ENCODE measurements around the gene THBS3. TPM values are rescaled to one million over a fixed set of nuclear protein-coding genes. Genes with fewer than 3 reads are reported as not detected.
"Not testable (repeated sequence)": the region's sequence is repeated elsewhere in the genome, so short reads cannot be mapped to it uniquely, and the experiment has no call there.

The THBS3 gene
- total RNA-seq, 1 experiment from 2014 or later, result 6.2 TPM

GRCh38 chr1:155250633-155251449, 43.1 kb upstream of the THBS3 start:
- H3K9me3 ChIP-seq, result no peaks in the 10 kb centered on the region
- CTCF ChIA-PET, result interaction anchor here (0.7 to 3.3 kb wide), 18 partner anchors 10 to 732 kb away, joined by 3 to 34 read pairs (median 6); partner anchors contain the start of genes CLK2, FDPS, HCN3 and MTX1
- no peak overlapping the region for H3K4me3 ChIP-seq (ENCODE audit: low read depth, low read length)
- TF ChIP-seq, protein P1, sequence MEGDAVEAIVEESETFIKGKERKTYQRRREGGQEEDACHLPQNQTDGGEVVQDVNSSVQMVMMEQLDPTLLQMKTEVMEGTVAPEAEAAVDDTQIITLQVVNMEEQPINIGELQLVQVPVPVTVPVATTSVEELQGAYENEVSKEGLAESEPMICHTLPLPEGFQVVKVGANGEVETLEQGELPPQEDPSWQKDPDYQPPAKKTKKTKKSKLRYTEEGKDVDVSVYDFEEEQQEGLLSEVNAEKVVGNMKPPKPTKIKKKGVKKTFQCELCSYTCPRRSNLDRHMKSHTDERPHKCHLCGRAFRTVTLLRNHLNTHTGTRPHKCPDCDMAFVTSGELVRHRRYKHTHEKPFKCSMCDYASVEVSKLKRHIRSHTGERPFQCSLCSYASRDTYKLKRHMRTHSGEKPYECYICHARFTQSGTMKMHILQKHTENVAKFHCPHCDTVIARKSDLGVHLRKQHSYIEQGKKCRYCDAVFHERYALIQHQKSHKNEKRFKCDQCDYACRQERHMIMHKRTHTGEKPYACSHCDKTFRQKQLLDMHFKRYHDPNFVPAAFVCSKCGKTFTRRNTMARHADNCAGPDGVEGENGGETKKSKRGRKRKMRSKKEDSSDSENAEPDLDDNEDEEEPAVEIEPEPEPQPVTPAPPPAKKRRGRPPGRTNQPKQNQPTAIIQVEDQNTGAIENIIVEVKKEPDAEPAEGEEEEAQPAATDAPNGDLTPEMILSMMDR (IDR thresholded peaks at IDR 0.05; ENCODE audit: insufficient read depth in 1 of 2, low read depth in 1 of 2, low read length in 1 of 2, severe bottlenecking in 1 of 2, unreplicated experiment in 1 of 2), result peak; percentile 97 to 99
- peak overlapping the region; percentile 7 for H3K27ac Mint-ChIP-seq (ENCODE audit: unreplicated experiment)
- no peaks in the 10 kb centered on the region for H3K27me3 Mint-ChIP-seq (ENCODE audit: insufficient read depth, unreplicated experiment)
- peak; percentile 92 to 95 for DNase-seq
- H3K4me1 ChIP-seq, result peaks cover 4% of the 10 kb centered on the region; the same call in 1 of the 2 replicates
- no TSS peak for BruUV-seq (replicated peaks)
- peaks cover 6% of the 10 kb centered on the region for H3K36me3 Mint-ChIP-seq (ENCODE audit: insufficient read depth, unreplicated experiment)
- no peaks in the 10 kb centered on the region for H3K9me3 Mint-ChIP-seq (ENCODE audit: unreplicated experiment)
- intact Hi-C loops (cut with micrococcal nuclease; ENCODE audit: unreplicated experiment), result loop anchor here (1.0 to 2.0 kb wide), 4 partner anchors 22 to 342 kb away; partner anchors contain the start of gene CLK2
- no peaks in the 10 kb centered on the region for H3K27me3 ChIP-seq (replicated peaks; ENCODE audit: control insufficient read depth, insufficient read depth, low read length)
- H3K4me1 Mint-ChIP-seq (ENCODE audit: low read depth, unreplicated experiment), result peaks cover 22% of the 10 kb centered on the region
- H3K4me3 Mint-ChIP-seq (ENCODE audit: unreplicated experiment), result no peak overlapping the region
- no peaks in the 10 kb centered on the region for H3K36me3 ChIP-seq (ENCODE audit: control insufficient read depth, insufficient read depth, low read length)
- POLR2A ChIA-PET, result interaction anchor here (0.5 to 0.7 kb wide), 2 partner anchors 11 to 94 kb away, joined by 4 to 5 read pairs; partner anchors contain the start of gene SCAMP3

DNA sequence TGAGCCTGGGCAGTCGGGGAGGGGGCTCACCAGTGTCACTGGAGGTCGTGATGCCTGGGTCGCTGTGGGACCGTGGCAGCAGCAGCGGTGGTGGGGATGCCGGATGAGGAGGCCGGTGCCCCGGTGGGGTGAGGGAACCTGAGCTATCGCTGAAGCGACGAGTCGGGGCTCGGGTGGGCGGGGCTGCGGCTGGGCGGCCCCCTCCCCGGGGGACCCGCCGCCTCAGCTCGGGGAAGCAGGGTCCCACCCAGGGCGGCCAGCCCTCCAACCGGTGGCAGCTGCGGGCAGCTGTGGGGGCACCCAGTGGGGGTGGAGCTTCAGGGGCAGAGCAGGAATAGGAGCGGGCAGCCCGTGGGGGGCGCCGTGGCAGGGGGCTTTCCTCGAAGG, 42.5 kb upstream of the THBS3 start:
- peaks cover 4% of the 10 kb centered on the region for H3K4me1 ChIP-seq
- no peaks in the 10 kb centered on the region for H3K9me3 ChIP-seq
- ChIA-PET POLR2A (interaction anchor here (0.7 kb wide), 1 partner anchor 12 kb away, joined by 4 read pairs; the partner anchor contains the start of gene SCAMP3), CTCF (interaction anchor here (0.6 to 3.3 kb wide), 14 partner anchors 10 to 465 kb away, joined by 3 to 34 read pairs (median 6); partner anchors contain the start of genes CLK2, HCN3 and SCAMP3)
- DNase-seq, result no peak
- no peak overlapping the region for H3K4me3 ChIP-seq (ENCODE audit: low read depth, low read length)
- H3K27ac Mint-ChIP-seq (ENCODE audit: unreplicated experiment), result no peak overlapping the region
- peaks cover 22% of the 10 kb centered on the region for H3K4me1 Mint-ChIP-seq (ENCODE audit: low read depth, unreplicated experiment)
- H3K36me3 Mint-ChIP-seq (ENCODE audit: insufficient read depth, unreplicated experiment), result peaks cover 6% of the 10 kb centered on the region
- BruUV-seq (replicated peaks), result no TSS peak
- H3K9me3 Mint-ChIP-seq (ENCODE audit: unreplicated experiment), result no peaks in the 10 kb centered on the region
- no peak overlapping the region for H3K4me3 Mint-ChIP-seq (ENCODE audit: unreplicated experiment)
- no peaks in the 10 kb centered on the region for H3K27me3 Mint-ChIP-seq (ENCODE audit: insufficient read depth, unreplicated experiment)
- H3K27me3 ChIP-seq (replicated peaks; ENCODE audit: control insufficient read depth, insufficient read depth, low read length), result no peaks in the 10 kb centered on the region
- H3K36me3 ChIP-seq (ENCODE audit: control insufficient read depth, insufficient read depth, low read length), result no peaks in the 10 kb centered on the region
- TF ChIP-seq, protein P1 (IDR thresholded peaks at IDR 0.05; ENCODE audit: insufficient read depth in 1 of 2, low read depth in 1 of 2, low read length in 1 of 2, severe bottlenecking in 1 of 2, unreplicated experiment in 1 of 2), result no peak
- intact Hi-C loops (cut with micrococcal nuclease; ENCODE audit: unreplicated experiment), result loop anchor here (1.0 to 2.0 kb wide), 4 partner anchors 23 to 343 kb away; partner anchors contain the start of gene CLK2

DNA sequence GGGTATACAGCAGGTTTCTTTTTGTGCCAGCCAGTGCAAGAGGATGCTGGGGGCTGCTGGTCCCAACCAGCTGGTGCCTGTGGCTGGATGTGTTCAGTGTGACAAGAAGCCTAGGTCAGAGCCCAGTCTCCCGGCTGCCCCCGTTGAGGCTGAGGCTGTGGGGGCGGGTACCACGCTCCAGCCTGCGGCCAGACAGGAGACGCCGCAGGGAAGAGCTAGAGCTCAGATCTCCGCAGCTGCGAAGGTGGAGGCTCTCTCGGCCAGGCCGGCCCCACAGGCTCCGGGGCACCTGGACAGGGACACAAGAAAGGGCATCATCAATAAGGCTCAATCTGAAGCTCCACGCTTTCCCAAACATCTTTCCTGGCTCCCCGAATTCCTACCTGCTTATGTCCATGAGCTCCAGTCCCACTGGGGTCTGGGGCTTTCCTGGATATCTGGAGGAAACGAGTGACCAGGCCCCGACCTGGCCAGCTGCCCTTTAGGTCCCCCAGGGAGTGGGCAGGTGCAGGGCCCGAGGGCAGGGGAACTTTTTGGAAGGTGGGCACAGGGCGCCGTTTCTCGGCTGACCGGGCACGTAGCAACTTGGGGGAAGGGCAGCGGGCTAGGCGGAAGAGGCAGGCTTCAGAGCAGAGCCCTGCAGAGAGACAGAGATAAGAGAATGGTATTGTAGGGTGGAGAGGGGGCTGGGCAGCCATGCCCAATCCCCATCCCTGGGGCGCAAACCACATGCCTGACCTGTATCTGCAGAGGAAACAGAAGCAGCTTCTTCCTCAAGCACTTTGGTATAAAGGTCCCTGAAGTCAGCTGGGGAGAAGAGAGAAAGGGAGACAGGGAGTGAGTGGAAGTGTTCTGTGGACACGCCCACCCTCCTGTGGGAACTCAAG, 40.2 kb upstream of the THBS3 start:
- H3K27me3 Mint-ChIP-seq (ENCODE audit: insufficient read depth, unreplicated experiment), result peaks cover 3% of the 10 kb centered on the region
- Histone ChIP-seq H3K4me1 (peaks cover 6% of the 10 kb centered on the region), H3K36me3 (ENCODE audit: control insufficient read depth, insufficient read depth, low read length) (no peaks in the 10 kb centered on the region), H3K27me3 (replicated peaks; ENCODE audit: control insufficient read depth, insufficient read depth, low read length) (no peaks in the 10 kb centered on the region), H3K4me3 (ENCODE audit: low read depth, low read length) (no peak overlapping the region), H3K9me3 (no peaks in the 10 kb centered on the region)
- H3K27ac Mint-ChIP-seq (ENCODE audit: unreplicated experiment), result no peak overlapping the region
- H3K36me3 Mint-ChIP-seq (ENCODE audit: insufficient read depth, unreplicated experiment), result peaks cover 12% of the 10 kb centered on the region
- TF ChIP-seq, protein P1 (IDR thresholded peaks at IDR 0.05; ENCODE audit: insufficient read depth in 1 of 2, low read depth in 1 of 2, low read length in 1 of 2, severe bottlenecking in 1 of 2, unreplicated experiment in 1 of 2), result no peak
- DNase-seq, result no peak
- ChIA-PET POLR2A (interaction anchor here (1.0 kb wide), 1 partner anchor 25 kb away, joined by 3 read pairs; the partner anchor contains the start of gene CLK2), CTCF (interaction anchor here (0.6 kb wide), 1 partner anchor 81 kb away, joined by 4 read pairs; no protein-coding TSS in a partner anchor)
- BruUV-seq (replicated peaks), result no TSS peak
- peaks cover 27% of the 10 kb centered on the region for H3K4me1 Mint-ChIP-seq (ENCODE audit: low read depth, unreplicated experiment)
- no peak overlapping the region for H3K4me3 Mint-ChIP-seq (ENCODE audit: unreplicated experiment)
- no peaks in the 10 kb centered on the region for H3K9me3 Mint-ChIP-seq (ENCODE audit: unreplicated experiment)
- intact Hi-C loops (cut with micrococcal nuclease; ENCODE audit: unreplicated experiment), result no loop called here

DNA sequence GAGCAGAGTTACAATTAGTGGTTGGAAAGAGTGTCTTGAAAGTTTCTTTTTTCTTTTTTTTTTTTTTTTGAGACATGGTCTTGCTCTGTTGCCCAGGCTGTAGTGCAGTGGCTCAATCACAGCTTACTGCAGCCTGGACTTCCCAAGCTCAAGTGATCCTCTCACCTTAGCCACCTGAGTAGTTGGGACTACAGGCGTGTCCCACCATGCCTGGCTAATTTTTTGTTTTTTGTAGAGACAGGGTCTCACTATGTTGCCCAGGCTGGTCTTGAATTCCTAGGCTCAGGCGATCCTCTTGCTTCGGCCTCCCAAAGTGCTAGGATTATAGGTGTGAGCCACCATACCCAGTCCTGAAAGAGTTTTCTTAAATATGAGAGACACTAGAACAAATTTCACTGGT, 39.1 kb upstream of the THBS3 start:
- H3K4me3 Mint-ChIP-seq (ENCODE audit: unreplicated experiment); BruUV-seq (replicated peaks); H3K9me3 Mint-ChIP-seq (ENCODE audit: unreplicated experiment); intact Hi-C loops (cut with micrococcal nuclease; ENCODE audit: unreplicated experiment); H3K36me3 ChIP-seq (ENCODE audit: control insufficient read depth, insufficient read depth, low read length); H3K27me3 Mint-ChIP-seq (ENCODE audit: insufficient read depth, unreplicated experiment); H3K27me3 ChIP-seq (replicated peaks; ENCODE audit: control insufficient read depth, insufficient read depth, low read length); H3K27ac Mint-ChIP-seq (ENCODE audit: unreplicated experiment); H3K9me3 ChIP-seq; DNase-seq; H3K4me3 ChIP-seq (ENCODE audit: low read depth, low read length): not testable (repeated sequence)
- ChIA-PET POLR2A (interaction anchor here (1.0 kb wide), 1 partner anchor 26 kb away, joined by 3 read pairs; the partner anchor contains the start of gene CLK2), CTCF (interaction anchor here (0.6 kb wide), 1 partner anchor 15 kb away, joined by 3 read pairs; no protein-coding TSS in a partner anchor)
- peaks cover 10% of the 10 kb centered on the region for H3K4me1 ChIP-seq
- Mint-ChIP-seq H3K36me3 (ENCODE audit: insufficient read depth, unreplicated experiment) (peaks cover 12% of the 10 kb centered on the region), H3K4me1 (ENCODE audit: low read depth, unreplicated experiment) (peaks cover 22% of the 10 kb centered on the region)

Data from Caco-2 (cell line).